CD4-positive, CD25-positive, alpha-beta regulatory T cell (primary cell): ENCODE data around the gene CEMIP. TPM values are rescaled to one million over a fixed set of nuclear protein-coding genes. Genes with fewer than 3 reads are reported as not detected.

ENCODE experiments used
- ATAC-seq, 2 donors: fragments of 150-1000 bp; cut with Tn5 transposase; one replicate each; pipeline ENCODE4 v1.10.0; 2021; ENCODE audit warnings: low read depth in 2 of 2, moderate number of reproducible peaks in 2 of 2, moderate library complexity in 1 of 2
- DNase-seq, 3 donors: peaks; one replicate each; pipeline versions ENCODE4 v3.0.0 to v3.0.0-alpha.2; 2012 to 2022; ENCODE audit warnings: mixed read lengths in 1 of 3
- H3K27ac ChIP-seq: one replicate; pipeline ENCODE4 v1.7.0; 2013; ENCODE audit warnings: mild to moderate bottlenecking, low read length; ENCODE audit not compliant: insufficient read depth, poor library complexity, severe bottlenecking
- H3K27me3 ChIP-seq: one replicate; pipeline ENCODE4 v1.7.0; 2013; ENCODE audit warnings: low read length; ENCODE audit not compliant: control insufficient read depth, insufficient read depth
- H3K36me3 ChIP-seq: one replicate; pipeline ENCODE4 v1.7.0; 2013; ENCODE audit warnings: mild to moderate bottlenecking, low read length, moderate library complexity; ENCODE audit not compliant: control insufficient read depth, insufficient read depth
- H3K4me1 ChIP-seq: 2 replicates; pipeline ENCODE4 v1.7.0; 2013; ENCODE audit warnings: mild to moderate bottlenecking, low read length; ENCODE audit not compliant: insufficient read depth, control insufficient read depth, poor library complexity, severe bottlenecking
- H3K4me3 ChIP-seq: one replicate; pipeline ENCODE4 v1.7.0; 2013; ENCODE audit warnings: low read depth, mild to moderate bottlenecking, low read length, moderate library complexity
- H3K9me3 ChIP-seq, 2 experiments: 1 replicate in 1 of 2; 2 replicates in 1 of 2; pipeline ENCODE4 v1.7.0; 2013; ENCODE audit warnings: low read length in 2 of 2, mild to moderate bottlenecking in 1 of 2, moderate library complexity in 1 of 2; ENCODE audit not compliant: control insufficient read depth in 2 of 2
- H3K27ac Mint-ChIP-seq, 3 donors: one replicate each; pipeline ENCODE4 v1.8.0; 2020 to 2022; ENCODE audit warnings: mild to moderate bottlenecking in 3 of 3, mixed read lengths in 3 of 3, moderate library complexity in 2 of 3
- H3K27me3 Mint-ChIP-seq: one replicate; pipeline ENCODE4 v1.8.0; 2022; ENCODE audit warnings: mild to moderate bottlenecking, mixed read lengths
- H3K36me3 Mint-ChIP-seq: one replicate; pipeline ENCODE4 v1.8.0; 2020; ENCODE audit warnings: mixed read lengths
- H3K4me1 Mint-ChIP-seq, 4 donors: one replicate each; pipeline ENCODE4 v1.8.0; 2020 to 2022; ENCODE audit warnings: mixed read lengths in 4 of 4, mild to moderate bottlenecking in 1 of 4
- H3K4me3 Mint-ChIP-seq, 4 donors: one replicate each; pipeline ENCODE4 v1.8.0; 2020 to 2022; ENCODE audit warnings: mild to moderate bottlenecking in 4 of 4, mixed read lengths in 4 of 4, moderate library complexity in 3 of 4
- H3K9me3 Mint-ChIP-seq, 7 donors: one replicate each; pipeline ENCODE4 v1.8.0; 2020 to 2022; ENCODE audit warnings: mixed read lengths in 7 of 7, mild to moderate bottlenecking in 3 of 7, moderate library complexity in 2 of 7
- polyA plus RNA-seq, 4 donors: library from polyadenylated mRNA; unstranded; fragments of 300-500 nt; fragmentation: Illumina TruSeq; gene quantifications; one replicate each; pipeline ENCODE4 v1.2.3, GENCODE V29; 2021
- total RNA-seq: library from RNA; stranded (reverse); gene quantifications from one replicate; pipeline ENCODE4 v1.2.3, GENCODE V29; 2022

CEMIP gene
- total and polyA plus RNA-seq, 5 donors from 2014 or later, result 0.10 to 0.44 TPM; not detected in 3

DNA sequence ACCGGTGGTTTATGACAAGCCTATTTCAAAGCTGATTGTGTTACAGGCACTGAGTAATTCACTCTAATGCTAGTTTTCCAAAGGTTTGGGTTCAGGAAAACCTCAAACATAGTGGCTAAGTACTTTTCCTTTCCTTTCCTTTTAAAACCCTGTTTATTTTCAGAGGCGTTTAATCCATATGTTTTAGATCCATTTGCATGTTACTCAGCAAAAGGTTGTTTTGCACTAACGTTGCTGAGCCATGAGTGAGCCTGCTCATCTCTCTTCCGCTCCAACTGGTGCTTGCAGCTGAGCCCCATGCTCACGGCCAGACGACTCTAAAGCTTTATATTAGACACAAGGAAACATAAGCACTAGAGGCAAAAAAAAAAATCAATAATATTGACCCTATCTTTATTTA, 9.4 kb downstream of the CEMIP start:
- H3K27me3 Mint-ChIP-seq, result peaks cover 21% of the 10 kb centered on the region
- Histone ChIP-seq H3K36me3 (no peaks in the 10 kb centered on the region), H3K27me3 (no peaks in the 10 kb centered on the region), H3K27ac (no peak overlapping the region), H3K4me3 (no peak overlapping the region), H3K4me1 (no peaks in the 10 kb centered on the region), H3K9me3 (no peaks in the 10 kb centered on the region)
- no peaks in the 10 kb centered on the region for H3K36me3 Mint-ChIP-seq
- no peak for DNase-seq
- no peaks in the 10 kb centered on the region for H3K9me3 Mint-ChIP-seq
- no peak overlapping the region for H3K4me3 Mint-ChIP-seq
- no peak overlapping the region for H3K27ac Mint-ChIP-seq
- no peak for ATAC-seq
- H3K4me1 Mint-ChIP-seq, result no peaks in the 10 kb centered on the region

DNA sequence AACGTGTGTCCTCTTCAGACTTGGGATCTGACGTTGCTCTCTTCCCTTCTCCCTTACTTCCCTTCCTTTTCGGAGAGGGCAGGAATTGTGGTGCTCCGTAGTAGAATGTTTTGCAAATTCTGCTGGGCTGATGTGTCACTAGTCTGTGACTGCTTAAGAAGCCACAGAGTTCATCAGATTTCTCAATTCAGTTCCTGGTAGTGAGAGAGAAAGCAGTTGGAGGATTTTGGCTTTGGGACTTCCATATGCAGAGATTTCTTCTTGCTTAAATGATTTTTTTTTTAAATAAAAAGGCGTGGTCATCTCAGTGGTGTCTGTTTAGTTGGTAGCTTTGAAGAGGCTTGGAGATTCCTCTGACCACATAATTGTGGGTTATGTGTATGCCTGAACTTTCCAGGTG, 10.1 kb downstream of the CEMIP start:
- Mint-ChIP-seq H3K36me3 (no peaks in the 10 kb centered on the region), H3K27me3 (peaks cover 21% of the 10 kb centered on the region), H3K27ac (no peak overlapping the region), H3K4me3 (no peak overlapping the region), H3K4me1 (no peaks in the 10 kb centered on the region), H3K9me3 (no peaks in the 10 kb centered on the region)
- no peak overlapping the region for H3K27ac ChIP-seq
- no peak overlapping the region for H3K4me3 ChIP-seq
- DNase-seq (no peak), ATAC-seq (no peak)
- no peaks in the 10 kb centered on the region for H3K4me1 ChIP-seq
- H3K36me3 ChIP-seq, result no peaks in the 10 kb centered on the region
- H3K27me3 ChIP-seq, result no peaks in the 10 kb centered on the region
- no peaks in the 10 kb centered on the region for H3K9me3 ChIP-seq

DNA sequence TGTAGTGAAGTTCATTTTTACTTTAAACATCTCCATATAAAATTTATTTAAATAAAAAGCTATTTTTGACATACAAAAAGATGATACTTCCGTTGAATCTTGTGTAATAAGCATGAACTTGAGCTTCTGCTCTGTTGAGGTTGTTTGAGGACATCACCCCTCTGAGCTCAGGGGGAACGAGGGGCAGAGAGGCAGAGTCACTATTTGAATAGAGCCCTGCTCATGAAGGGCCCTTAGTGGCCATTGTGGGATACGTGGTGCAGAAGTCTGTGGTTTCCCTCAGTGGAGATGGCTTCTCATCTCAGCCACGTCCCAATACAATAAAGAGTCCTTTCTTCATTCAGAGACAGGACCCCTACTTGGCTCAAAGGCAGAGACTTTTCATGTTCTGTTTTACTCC, 10.6 kb downstream of the CEMIP start:
- no peak overlapping the region for H3K27ac ChIP-seq
- no peak for DNase-seq
- Mint-ChIP-seq H3K4me3 (no peak overlapping the region), H3K27ac (no peak overlapping the region), H3K9me3 (no peaks in the 10 kb centered on the region), H3K36me3 (no peaks in the 10 kb centered on the region), H3K4me1 (no peaks in the 10 kb centered on the region), H3K27me3 (peaks cover 25% of the 10 kb centered on the region)
- no peaks in the 10 kb centered on the region for H3K36me3 ChIP-seq
- ATAC-seq, result no peak
- H3K4me1 ChIP-seq, result no peaks in the 10 kb centered on the region
- no peaks in the 10 kb centered on the region for H3K9me3 ChIP-seq
- no peaks in the 10 kb centered on the region for H3K27me3 ChIP-seq
- no peak overlapping the region for H3K4me3 ChIP-seq

DNA sequence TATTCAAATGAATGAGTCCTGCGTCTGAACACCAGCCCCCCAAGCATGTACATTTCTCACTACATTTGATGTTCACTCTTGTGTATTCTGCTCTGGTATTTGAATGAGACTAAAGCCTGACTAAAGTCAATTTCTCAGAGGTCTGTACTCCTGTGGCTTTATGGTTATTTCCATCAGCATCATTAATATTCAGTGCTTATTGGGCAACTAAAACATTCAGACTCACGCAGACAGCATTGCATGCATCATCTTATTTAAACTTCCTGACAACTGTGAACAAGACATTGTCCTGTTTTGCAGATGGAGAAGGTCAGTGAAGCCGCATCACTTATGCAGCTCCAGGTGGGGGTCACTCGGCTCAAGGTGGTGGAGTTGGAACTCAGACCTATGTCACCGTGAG, 11.1 kb downstream of the CEMIP start:
- no peaks in the 10 kb centered on the region for H3K36me3 Mint-ChIP-seq
- peaks cover 27% of the 10 kb centered on the region for H3K27me3 Mint-ChIP-seq

DNA sequence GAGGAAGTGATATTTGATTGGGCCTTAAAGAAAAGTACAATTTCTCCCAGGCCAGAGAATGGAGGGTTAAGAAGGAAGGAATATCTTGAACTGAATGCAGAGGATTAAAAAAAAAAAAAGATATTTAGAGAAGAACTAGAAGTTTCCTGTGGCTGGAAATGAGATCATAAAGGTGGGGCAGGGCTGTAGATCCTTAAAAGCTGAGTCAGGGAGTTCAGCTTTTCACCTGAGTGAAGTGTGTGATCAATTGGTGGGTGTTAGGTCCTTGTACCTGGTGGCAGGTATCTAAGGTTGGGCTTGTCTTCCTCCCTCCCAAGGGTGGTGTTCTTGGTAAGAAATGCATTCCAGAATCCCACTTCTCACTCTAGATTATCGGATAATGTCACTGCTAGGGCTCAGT, 11.8 kb downstream of the CEMIP start:
- Mint-ChIP-seq H3K9me3 (peaks cover 0 to 2% (median 0%) of the 10 kb centered on the region in 7 donors), H3K27me3 (peaks cover 23% of the 10 kb centered on the region), H3K4me1 (no peaks in the 10 kb centered on the region), H3K4me3 (no peak overlapping the region), H3K27ac (no peak overlapping the region), H3K36me3 (no peaks in the 10 kb centered on the region)
- Histone ChIP-seq H3K9me3 (no peaks in the 10 kb centered on the region), H3K4me1 (no peaks in the 10 kb centered on the region), H3K36me3 (no peaks in the 10 kb centered on the region), H3K27ac (no peak overlapping the region), H3K27me3 (no peaks in the 10 kb centered on the region), H3K4me3 (no peak overlapping the region)
- DNase-seq, result no peak
- ATAC-seq, result no peak

More for the DNA sequence above, 11.1 kb downstream of the CEMIP start:
- Mint-ChIP-seq H3K4me3 (no peak overlapping the region), H3K27ac (no peak overlapping the region), H3K4me1 (no peaks in the 10 kb centered on the region), H3K9me3 (peaks cover 0 to 1% (median 0%) of the 10 kb centered on the region in 7 donors)
- Histone ChIP-seq H3K36me3 (no peaks in the 10 kb centered on the region), H3K27ac (no peak overlapping the region), H3K27me3 (no peaks in the 10 kb centered on the region), H3K4me1 (no peaks in the 10 kb centered on the region), H3K4me3 (no peak overlapping the region), H3K9me3 (no peaks in the 10 kb centered on the region)
- no peak for DNase-seq
- no peak for ATAC-seq

DNA sequence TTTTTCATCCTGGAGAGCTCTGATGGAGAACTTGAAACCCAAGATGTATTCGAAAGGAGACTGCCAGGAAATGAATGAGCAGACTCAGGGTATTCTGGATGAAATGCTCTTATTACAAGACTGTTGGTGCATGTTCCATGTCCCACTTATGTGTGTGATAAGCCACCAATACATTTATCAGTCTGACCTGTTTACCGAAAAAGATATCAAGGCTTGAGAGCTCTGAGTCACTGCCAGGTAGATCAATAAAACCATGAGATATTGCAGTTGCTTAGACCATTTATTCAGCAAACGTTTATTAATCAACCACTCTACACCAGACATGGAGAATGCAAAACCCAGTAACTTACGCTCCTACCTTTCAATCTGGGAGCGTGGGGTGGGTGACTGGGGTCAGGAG, 17.2 kb downstream of the CEMIP start:
- no peaks in the 10 kb centered on the region for H3K9me3 ChIP-seq
- Mint-ChIP-seq H3K4me1 (no peaks in the 10 kb centered on the region), H3K36me3 (no peaks in the 10 kb centered on the region), H3K27me3 (peaks cover 31% of the 10 kb centered on the region), H3K9me3 (peaks cover 0 to 3% (median 0%) of the 10 kb centered on the region in 7 donors), H3K4me3 (no peak overlapping the region), H3K27ac (no peak overlapping the region)
- DNase-seq (no peak), ATAC-seq (no peak)
- no peaks in the 10 kb centered on the region for H3K36me3 ChIP-seq
- H3K4me3 ChIP-seq, result no peak overlapping the region
- no peak overlapping the region for H3K27ac ChIP-seq
- H3K4me1 ChIP-seq, result no peaks in the 10 kb centered on the region
- peaks cover 2% of the 10 kb centered on the region for H3K27me3 ChIP-seq

DNA sequence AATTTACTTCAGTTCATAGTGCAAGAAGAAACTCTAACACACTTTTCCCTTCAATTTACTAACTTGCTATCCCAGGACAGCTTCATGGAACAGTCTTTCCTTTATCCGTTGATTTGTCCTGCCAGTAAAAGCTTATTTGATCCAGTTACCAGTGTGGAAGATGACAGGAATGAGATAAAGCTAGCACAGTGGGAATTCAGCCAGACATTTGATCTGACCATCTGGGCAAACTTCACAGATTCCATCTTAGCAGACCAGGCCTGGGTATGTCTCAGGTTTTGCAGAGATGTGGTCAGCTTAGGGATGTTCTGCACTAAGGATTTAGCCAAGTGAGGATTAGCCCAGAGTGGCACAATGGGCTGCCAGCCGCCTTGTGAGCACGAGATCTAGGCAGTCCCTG, 19.7 kb downstream of the CEMIP start:
- no peak overlapping the region for H3K4me3 Mint-ChIP-seq
- H3K9me3 ChIP-seq, result no peaks in the 10 kb centered on the region
- peaks cover 0 to 3% (median 1%) of the 10 kb centered on the region in 4 donors for H3K4me1 Mint-ChIP-seq
- H3K27me3 ChIP-seq, result peaks cover 2% of the 10 kb centered on the region
- H3K27ac Mint-ChIP-seq, result no peak overlapping the region
- no peaks in the 10 kb centered on the region for H3K4me1 ChIP-seq
- ATAC-seq (no peak), DNase-seq (no peak)
- H3K27me3 Mint-ChIP-seq, result peaks cover 31% of the 10 kb centered on the region
- H3K4me3 ChIP-seq, result no peak overlapping the region
- peaks cover 0 to 3% (median 0%) of the 10 kb centered on the region in 7 donors for H3K9me3 Mint-ChIP-seq
- H3K36me3 Mint-ChIP-seq, result no peaks in the 10 kb centered on the region
- H3K36me3 ChIP-seq, result no peaks in the 10 kb centered on the region
- no peak overlapping the region for H3K27ac ChIP-seq

DNA sequence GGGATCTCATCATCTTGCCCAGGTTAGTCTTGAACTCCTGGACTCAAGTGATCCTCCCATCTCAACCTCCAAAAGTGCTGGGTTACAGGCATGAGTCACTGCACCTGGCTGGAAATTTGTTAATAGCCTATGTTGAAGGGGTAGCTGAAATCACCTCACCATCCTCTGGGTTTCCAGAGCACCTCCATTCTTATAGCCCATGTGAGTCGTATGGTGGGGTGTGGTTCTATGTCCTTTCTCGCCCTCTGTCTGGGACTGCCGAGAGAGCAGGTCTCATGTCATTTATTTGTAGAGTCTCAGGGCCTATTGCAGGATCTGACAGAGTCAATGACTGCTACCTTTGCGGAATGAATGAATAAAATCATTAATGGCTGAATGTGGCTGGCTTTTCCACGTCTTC, 20.9 kb downstream of the CEMIP start:
- Histone ChIP-seq H3K9me3 (no peaks in the 10 kb centered on the region), H3K36me3 (no peaks in the 10 kb centered on the region), H3K27me3 (peaks cover 2% of the 10 kb centered on the region), H3K27ac (no peak overlapping the region), H3K4me1 (no peaks in the 10 kb centered on the region), H3K4me3 (no peak overlapping the region)
- H3K9me3 Mint-ChIP-seq, result peaks cover 0 to 3% (median 0%) of the 10 kb centered on the region in 7 donors
- no peak overlapping the region for H3K4me3 Mint-ChIP-seq
- H3K4me1 Mint-ChIP-seq, result peaks cover 0 to 5% (median 2%) of the 10 kb centered on the region in 4 donors
- H3K27ac Mint-ChIP-seq, result no peak overlapping the region
- peaks cover 30% of the 10 kb centered on the region for H3K27me3 Mint-ChIP-seq
- ATAC-seq (no peak), DNase-seq (no peak)
- no peaks in the 10 kb centered on the region for H3K36me3 Mint-ChIP-seq
